MM.1S (cell line): ENCODE results near the gene PDCD10.

ENCODE experiments used
- DNase-seq: peaks from one replicate; pipeline ENCODE4 v3.0.0-alpha.2; 2015
- H2AFZ ChIP-seq: fragments of 300-600 bp; sonication (generic); 2 replicates; pipeline ENCODE4 v1.6.0; 2016; ENCODE audit warnings: antibody characterized with exemption, low read length
- H3F3A ChIP-seq: fragments of 300-600 bp; sonication (generic); 2 replicates; pipeline ENCODE4 v1.6.1; 2016; ENCODE audit warnings: mild to moderate bottlenecking, antibody characterized with exemption, low read length, moderate library complexity, mixed read lengths; ENCODE audit not compliant: insufficient read depth
- H3K27ac ChIP-seq: fragments of 300-600 bp; sonication (generic); 2 replicates; pipeline ENCODE4 v1.5.1; 2016; ENCODE audit warnings: mild to moderate bottlenecking, low read length
- H3K27me3 ChIP-seq: fragments of 300-600 bp; sonication (generic); replicated peaks from 2 replicates; pipeline ENCODE4 v1.6.0; 2016; ENCODE audit warnings: low read length; ENCODE audit not compliant: insufficient read depth
- H3K36me3 ChIP-seq: fragments of 300-600 bp; sonication (generic); replicated peaks from 2 replicates; pipeline ENCODE4 v1.6.1; 2016; ENCODE audit warnings: mild to moderate bottlenecking, low read length, mixed read lengths; ENCODE audit not compliant: insufficient read depth
- H3K4me1 ChIP-seq: fragments of 300-600 bp; sonication (generic); 2 replicates; pipeline ENCODE4 v1.6.1; 2016; ENCODE audit warnings: low read length, mixed read lengths
- H3K4me2 ChIP-seq: fragments of 300-600 bp; sonication (generic); 2 replicates; pipeline ENCODE4 v1.6.0; 2016; ENCODE audit warnings: low read depth, low read length
- H3K4me3 ChIP-seq: fragments of 300-600 bp; sonication (generic); 2 replicates; pipeline ENCODE4 v1.5.1; 2016; ENCODE audit warnings: low read length, mixed read lengths
- H3K79me2 ChIP-seq: fragments of 300-600 bp; sonication (generic); 2 replicates; pipeline ENCODE4 v1.6.1; 2016; ENCODE audit warnings: mixed run types, low read length, mixed read lengths
- H3K9ac ChIP-seq: fragments of 300-600 bp; sonication (generic); 2 replicates; pipeline ENCODE4 v1.6.1; 2016; ENCODE audit warnings: low read length, mixed read lengths
- H3K9me2 ChIP-seq: fragments of 300-600 bp; sonication (generic); replicated peaks from 2 replicates; pipeline ENCODE4 v1.6.1; 2016; ENCODE audit warnings: mild to moderate bottlenecking, low read length, mixed read lengths; ENCODE audit not compliant: insufficient read depth
- H3K9me3 ChIP-seq: fragments of 300-600 bp; sonication (generic); replicated peaks from 2 replicates; pipeline ENCODE4 v1.6.1; 2016; ENCODE audit warnings: mild to moderate bottlenecking, low read length, mixed read lengths; ENCODE audit not compliant: insufficient read depth
- H4K20me1 ChIP-seq: fragments of 300-600 bp; sonication (generic); 2 replicates; pipeline ENCODE4 v1.6.1; 2016; ENCODE audit warnings: mild to moderate bottlenecking, low read length, moderate library complexity, mixed read lengths; ENCODE audit not compliant: insufficient read depth
- EZH2 ChIP-seq: fragments of 300-600 bp; sonication (generic); optimal IDR thresholded peaks from 2 replicates; pipeline ENCODE3; 2017; ENCODE audit warnings: low read depth, mild to moderate bottlenecking, antibody characterized with exemption, low read length, mixed read lengths
- EZH2phosphoT487 ChIP-seq: fragments of 300-600 bp; sonication (generic); IDR thresholded peaks from 2 replicates; pipeline ENCODE4 v1.6.1; 2018; ENCODE audit warnings: antibody characterized with exemption, low read length
- TF ChIP-seq, protein P1 (sequence below): fragments of 300-600 bp; sonication (generic); IDR thresholded peaks from 2 replicates; pipeline ENCODE4 v1.5.1; 2016; ENCODE audit warnings: antibody characterized with exemption, low read length, mixed read lengths

PDCD10 gene

DNA sequence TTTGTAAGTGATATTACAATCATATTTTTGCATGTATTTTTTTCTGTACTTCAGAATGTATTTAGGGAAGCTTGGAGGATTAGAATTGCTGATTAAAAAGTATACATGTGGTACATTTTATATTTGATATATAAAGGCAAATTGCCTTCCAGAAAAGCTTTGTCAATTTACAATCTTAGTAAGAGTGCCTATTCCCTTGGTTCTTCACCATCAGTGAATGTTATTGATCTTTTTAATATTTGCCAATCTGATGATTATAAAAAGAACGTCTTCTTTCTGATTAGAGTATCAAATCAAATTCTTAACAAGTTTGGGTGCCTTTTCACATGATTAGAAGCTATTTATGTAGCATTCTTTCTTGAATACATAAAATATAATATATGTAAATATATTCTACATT is 90.1 kb downstream of the PDCD10 start:
- Histone ChIP-seq H3K27me3 (no peaks in the 10 kb centered on the region), H3K9ac (no peak overlapping the region), H3K27ac (no peak overlapping the region), H3K4me3 (no peak overlapping the region), H3K4me1 (no peaks in the 10 kb centered on the region), H3K79me2 (no peaks in the 10 kb centered on the region), H2AFZ (no peak overlapping the region), H3K9me3 (no peaks in the 10 kb centered on the region), H3F3A (no peaks in the 10 kb centered on the region), H3K4me2 (no peak overlapping the region), H4K20me1 (no peaks in the 10 kb centered on the region), H3K9me2 (no peaks in the 10 kb centered on the region), H3K36me3 (no peaks in the 10 kb centered on the region)
- TF ChIP-seq EZH2phosphoT487 (no peak), EZH2 (no peak)
- TF ChIP-seq, protein P1, sequence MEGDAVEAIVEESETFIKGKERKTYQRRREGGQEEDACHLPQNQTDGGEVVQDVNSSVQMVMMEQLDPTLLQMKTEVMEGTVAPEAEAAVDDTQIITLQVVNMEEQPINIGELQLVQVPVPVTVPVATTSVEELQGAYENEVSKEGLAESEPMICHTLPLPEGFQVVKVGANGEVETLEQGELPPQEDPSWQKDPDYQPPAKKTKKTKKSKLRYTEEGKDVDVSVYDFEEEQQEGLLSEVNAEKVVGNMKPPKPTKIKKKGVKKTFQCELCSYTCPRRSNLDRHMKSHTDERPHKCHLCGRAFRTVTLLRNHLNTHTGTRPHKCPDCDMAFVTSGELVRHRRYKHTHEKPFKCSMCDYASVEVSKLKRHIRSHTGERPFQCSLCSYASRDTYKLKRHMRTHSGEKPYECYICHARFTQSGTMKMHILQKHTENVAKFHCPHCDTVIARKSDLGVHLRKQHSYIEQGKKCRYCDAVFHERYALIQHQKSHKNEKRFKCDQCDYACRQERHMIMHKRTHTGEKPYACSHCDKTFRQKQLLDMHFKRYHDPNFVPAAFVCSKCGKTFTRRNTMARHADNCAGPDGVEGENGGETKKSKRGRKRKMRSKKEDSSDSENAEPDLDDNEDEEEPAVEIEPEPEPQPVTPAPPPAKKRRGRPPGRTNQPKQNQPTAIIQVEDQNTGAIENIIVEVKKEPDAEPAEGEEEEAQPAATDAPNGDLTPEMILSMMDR = no peak
- DNase-seq = no peak
